Activated T-cell treated with anti-CD3 and anti-CD28 coated beads for 24 hours (primary cell): ENCODE measurements around the gene SAA4.
"Not testable (repeated sequence)": the region's sequence is repeated elsewhere in the genome, so short reads cannot be mapped to it uniquely, and the experiment has no call there.

Source experiments
- DNase-seq: peaks from one replicate; pipeline ENCODE4 v3.0.0-alpha.2; 2020; ENCODE audit warnings: low read depth

SAA4 gene

GRCh38 chr11:18236664-18237356 lies at the start of gene SAA4:
Gene SAA4 (minus strand): TSS chr11:18236802. CDS start chr11:18235926, 876 bp downstream.
- no peak for DNase-seq

- DNase-seq = no peak
These were observed 49.2 kb upstream of the SAA4 start for GRCh38 chr11:18285841-18286240.

- no peak for DNase-seq
These were observed 46.0 kb upstream of the SAA4 start for GRCh38 chr11:18282626-18283025.

GRCh38 chr11:18280438-18281045 lies 43.9 kb upstream of the SAA4 start:
- no peak for DNase-seq

GRCh38 chr11:18277565-18278271 lies 41.1 kb upstream of the SAA4 start:
- DNase-seq = no peak

- no peak for DNase-seq
These were observed 34.6 kb upstream of the SAA4 start for GRCh38 chr11:18271206-18271605.

GRCh38 chr11:18270102-18270501 lies 33.5 kb upstream of the SAA4 start:
- DNase-seq = no peak

GRCh38 chr11:18269252-18269651 lies 32.6 kb upstream of the SAA4 start:
- not testable (repeated sequence) for DNase-seq

GRCh38 chr11:18267335-18268133 lies 30.9 kb upstream of the SAA4 start:
- DNase-seq = not testable (repeated sequence)

GRCh38 chr11:18265949-18266348 lies 29.3 kb upstream of the SAA4 start, which contains the start of gene SAA1:
Gene SAA1 (plus strand): TSS chr11:18266264. CDS start chr11:18266888, 624 bp downstream.
- DNase-seq = no peak

- DNase-seq = no peak
These were observed 28.3 kb upstream of the SAA4 start for GRCh38 chr11:18264677-18265555.

GRCh38 chr11:18264035-18264434 lies 27.4 kb upstream of the SAA4 start:
- DNase-seq = no peak

- not testable (repeated sequence) for DNase-seq
These were observed 26.2 kb upstream of the SAA4 start for GRCh38 chr11:18262681-18263350.

GRCh38 chr11:18261721-18262120 lies 25.1 kb upstream of the SAA4 start:
- no peak for DNase-seq

GRCh38 chr11:18259259-18259658 lies 22.7 kb upstream of the SAA4 start:
- DNase-seq = no peak

- no peak for DNase-seq
These were observed 18.3 kb upstream of the SAA4 start for GRCh38 chr11:18254781-18255361.

GRCh38 chr11:18253778-18254338 lies 17.3 kb upstream of the SAA4 start:
- DNase-seq = no peak

GRCh38 chr11:18253233-18253632 lies 16.6 kb upstream of the SAA4 start:
- no peak for DNase-seq

GRCh38 chr11:18248561-18248960 lies 12.0 kb upstream of the SAA4 start, which contains the start of gene SAA2:
Gene SAA2 (minus strand): TSS chr11:18248668. CDS start chr11:18248011, 657 bp downstream.
- no peak for DNase-seq

- not testable (repeated sequence) for DNase-seq
These were observed 10.6 kb upstream of the SAA4 start for GRCh38 chr11:18247191-18247581.
